Glomerular endothelial cell (primary cell): ENCODE measurements around the gene SLC6A16. TPM values are rescaled to one million over a fixed set of nuclear protein-coding genes. Genes with fewer than 3 reads are reported as not detected.
"Not testable (repeated sequence)": the region's sequence is repeated elsewhere in the genome, so short reads cannot be mapped to it uniquely, and the experiment has no call there.

Experiments
- DNase-seq: peaks from one replicate; pipeline ENCODE4 v3.0.0-alpha.2; 2011; ENCODE audit warnings: low read depth, low spot score; ENCODE audit errors: extremely low read depth
- total RNA-seq: library from RNA; depleted of rRNA; stranded (reverse); fragments of >200 nt; gene quantifications from 2 replicates; pipeline ENCODE4 v1.2.3, GENCODE V29; 2015

The SLC6A16 gene
- total RNA-seq, 1 donor from 2014 or later = 2.3 TPM

- not testable (repeated sequence) for DNase-seq
Observed at GRCh38 chr19:49332691-49333417, 7.9 kb upstream of the SLC6A16 start.

GRCh38 chr19:49331616-49332055 lies 6.6 kb upstream of the SLC6A16 start:
- no peak for DNase-seq

DNA sequence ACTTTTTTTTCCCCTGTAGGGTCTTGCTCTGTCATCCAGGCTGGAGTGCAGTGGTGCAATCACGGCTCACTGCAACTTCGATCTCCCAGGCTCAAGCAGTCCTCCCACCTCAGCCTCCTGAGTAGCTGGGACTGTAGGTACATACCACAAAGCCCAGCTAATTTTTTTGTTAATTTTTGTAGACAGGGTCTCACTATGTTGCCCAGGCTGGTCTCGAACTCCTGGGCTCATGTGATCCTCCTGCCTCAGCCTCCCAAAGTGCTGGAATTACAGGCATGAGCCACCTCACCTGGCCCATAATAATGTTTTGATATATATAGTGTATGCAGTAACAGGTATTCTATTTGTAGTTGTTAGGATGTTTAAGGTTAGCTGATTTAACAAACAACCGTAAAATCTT lies 6.2 kb upstream of the SLC6A16 start:
- DNase-seq = not testable (repeated sequence)

DNA sequence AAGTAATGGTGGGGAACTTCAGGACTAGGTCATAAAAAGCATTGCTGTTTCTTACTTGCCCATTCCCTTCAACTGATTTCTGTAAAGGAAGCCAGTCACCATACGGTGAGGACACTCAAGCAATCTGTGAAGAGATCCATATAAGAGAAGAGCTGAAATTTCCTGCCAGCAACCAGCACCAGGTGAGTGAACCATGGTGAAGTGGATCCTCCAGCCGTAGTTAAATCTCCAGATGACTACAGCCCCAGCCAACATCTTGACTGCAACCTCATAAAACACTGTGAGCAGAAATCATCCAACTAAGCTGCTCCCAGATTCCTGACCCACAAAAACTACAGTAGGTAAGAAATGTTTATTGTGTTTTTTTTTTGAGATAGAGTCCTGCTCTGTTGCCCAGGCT lies 3.8 kb upstream of the SLC6A16 start:
- no peak for DNase-seq

DNA sequence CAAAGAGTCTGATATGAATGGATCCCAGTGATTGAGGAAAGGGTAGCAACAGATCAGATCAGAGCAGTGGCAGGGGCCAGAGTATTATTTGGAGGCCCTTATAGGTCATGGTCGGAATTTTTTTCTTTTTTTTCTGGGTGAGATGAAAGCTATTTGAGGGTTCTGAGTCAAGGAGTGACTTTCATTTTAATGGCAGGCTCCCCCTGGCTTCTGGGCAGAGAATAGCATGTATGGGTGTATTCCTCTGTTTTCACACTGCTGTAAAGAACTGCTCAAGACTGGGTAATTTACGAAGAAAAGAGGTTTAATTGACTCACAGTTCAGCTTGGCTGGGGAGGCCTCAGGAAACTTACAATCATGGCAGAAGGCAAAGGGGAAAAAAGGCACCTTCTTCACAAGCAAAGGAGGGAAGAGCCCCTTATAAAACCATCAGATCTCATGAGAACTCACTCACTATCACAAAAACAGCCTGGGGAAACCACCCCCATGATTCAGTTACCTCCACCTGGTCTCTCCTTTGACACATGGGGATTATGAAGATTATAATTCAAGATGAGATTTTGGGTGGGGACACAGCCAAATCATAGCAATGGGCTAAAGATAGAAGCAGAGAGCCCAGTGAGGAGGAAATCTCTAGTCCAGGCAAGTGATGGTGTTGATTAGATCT lies 3.0 kb upstream of the SLC6A16 start:
- no peak for DNase-seq

GRCh38 chr19:49326165-49326704 lies 1.2 kb upstream of the SLC6A16 start:
- DNase-seq = no peak

- DNase-seq = not testable (repeated sequence)
Observed at GRCh38 chr19:49325756-49326155, 765 bp upstream of the SLC6A16 start.

- no peak for DNase-seq
Observed at GRCh38 chr19:49318296-49318695, 6.7 kb downstream of the SLC6A16 start.

- no peak for DNase-seq
Observed at GRCh38 chr19:49316284-49316683, 8.7 kb downstream of the SLC6A16 start.

DNA sequence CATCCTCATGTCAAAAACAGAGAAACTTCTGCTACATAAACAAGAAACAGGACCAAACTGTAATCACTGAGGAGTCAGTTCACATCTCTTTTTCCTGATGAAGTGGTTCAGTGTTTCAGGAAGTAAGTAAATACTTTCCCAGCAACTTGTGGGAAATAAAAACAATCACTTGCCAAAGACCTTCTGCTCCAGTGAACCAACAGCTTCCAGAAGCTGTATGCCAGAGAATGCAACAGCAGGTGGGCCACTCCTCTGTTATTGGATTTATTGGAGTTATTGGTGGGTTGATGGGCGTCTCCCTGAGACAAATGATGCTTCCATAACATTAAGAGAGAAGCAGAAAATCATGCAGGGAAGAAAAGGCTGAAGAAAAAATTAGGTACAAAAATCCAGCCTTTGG lies 9.9 kb downstream of the SLC6A16 start:
- no peak for DNase-seq

- DNase-seq = no peak
Observed at GRCh38 chr19:49309087-49309486, 15.9 kb downstream of the SLC6A16 start.

DNA sequence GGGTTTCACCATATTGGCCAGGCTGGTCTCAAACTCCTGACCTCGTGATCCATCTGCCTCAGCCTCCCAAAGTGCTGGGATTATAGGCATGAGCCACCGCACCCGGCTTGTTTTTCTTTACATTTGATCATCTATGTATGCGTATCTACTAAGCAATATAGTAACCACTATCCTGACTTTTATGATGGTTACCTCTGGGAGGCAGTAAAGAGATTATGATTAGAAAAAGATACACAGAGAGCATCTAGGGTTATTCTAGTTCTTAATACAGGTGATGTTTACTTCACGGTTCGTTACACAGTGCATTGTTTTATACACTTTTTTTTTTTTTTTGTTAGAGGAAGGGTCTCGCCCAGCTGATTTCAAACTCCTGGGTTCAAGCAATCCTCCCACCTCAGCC lies 18.3 kb downstream of the SLC6A16 start:
- DNase-seq = not testable (repeated sequence)

DNA sequence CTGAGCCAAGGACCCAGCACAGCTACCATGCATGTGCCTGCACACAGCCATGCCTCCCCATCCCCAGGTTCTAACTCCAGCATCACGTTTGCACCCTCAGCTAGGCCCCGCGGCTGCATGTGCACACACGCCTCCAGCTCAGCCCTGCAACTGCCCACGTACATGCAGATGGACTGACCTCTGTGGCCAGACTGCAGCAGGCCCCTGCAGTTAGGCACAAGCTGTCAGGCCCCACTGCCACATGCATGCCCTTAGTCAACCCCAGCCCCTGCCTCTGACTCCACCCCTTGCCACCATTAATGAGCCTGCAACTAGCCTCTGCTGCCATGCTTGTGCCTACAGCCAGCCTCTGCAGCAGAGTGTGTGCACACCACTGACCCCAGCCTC lies 23.1 kb downstream of the SLC6A16 start:
- no peak for DNase-seq

DNA sequence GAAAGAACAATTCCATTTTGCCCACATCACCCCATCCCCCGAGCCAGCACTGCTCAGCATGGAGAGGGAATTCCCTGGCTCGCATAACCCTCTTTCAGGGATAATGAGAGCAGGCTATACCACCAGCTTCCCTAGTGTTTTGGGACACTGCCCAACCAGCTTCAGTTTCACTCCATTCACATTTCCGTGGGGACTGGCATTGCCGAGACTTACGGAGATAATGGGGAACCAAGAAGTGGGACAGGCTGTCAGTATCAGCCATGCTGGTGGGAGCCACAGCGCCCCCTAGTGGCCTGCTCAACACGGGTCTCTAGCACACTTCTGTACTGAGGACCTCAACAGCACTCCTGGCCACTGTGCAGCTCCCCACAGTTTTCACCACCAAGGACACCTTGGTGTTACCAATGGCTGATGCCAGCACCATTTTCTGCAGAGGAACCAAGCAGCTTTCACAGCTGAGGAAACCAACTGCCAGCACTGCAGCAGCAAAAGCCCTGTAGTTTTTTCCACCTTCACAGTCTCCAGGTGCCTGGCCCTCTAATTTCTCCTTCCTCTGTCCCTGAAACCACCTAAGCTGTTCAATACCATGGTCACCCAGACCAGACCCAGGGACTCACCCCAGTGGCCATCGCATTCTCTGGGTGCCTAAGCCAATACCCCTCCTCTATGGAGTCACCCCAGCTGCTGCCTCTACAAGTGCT lies 23.7 kb downstream of the SLC6A16 start:
- DNase-seq = no peak

DNA sequence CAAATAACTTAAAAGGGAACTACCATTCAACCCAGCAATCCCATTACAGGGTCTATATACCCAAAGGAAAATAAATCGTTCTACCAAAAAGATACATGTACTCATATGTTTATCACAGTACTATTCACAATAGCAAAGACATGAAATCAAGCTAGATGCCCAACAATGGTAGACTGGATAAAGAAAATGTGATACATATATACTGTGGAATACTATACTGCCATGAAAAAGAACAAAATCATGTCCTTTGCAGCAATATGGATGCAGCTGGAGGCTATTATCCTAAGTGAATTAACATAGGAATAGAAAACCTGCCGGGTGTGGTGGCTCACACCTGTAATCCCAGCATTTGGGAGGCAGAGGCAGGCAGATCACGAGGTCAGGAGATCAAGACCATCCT lies 26.3 kb downstream of the SLC6A16 start:
- not testable (repeated sequence) for DNase-seq

GRCh38 chr19:49297403-49297802 lies 27.6 kb downstream of the SLC6A16 start:
- no peak for DNase-seq

DNA sequence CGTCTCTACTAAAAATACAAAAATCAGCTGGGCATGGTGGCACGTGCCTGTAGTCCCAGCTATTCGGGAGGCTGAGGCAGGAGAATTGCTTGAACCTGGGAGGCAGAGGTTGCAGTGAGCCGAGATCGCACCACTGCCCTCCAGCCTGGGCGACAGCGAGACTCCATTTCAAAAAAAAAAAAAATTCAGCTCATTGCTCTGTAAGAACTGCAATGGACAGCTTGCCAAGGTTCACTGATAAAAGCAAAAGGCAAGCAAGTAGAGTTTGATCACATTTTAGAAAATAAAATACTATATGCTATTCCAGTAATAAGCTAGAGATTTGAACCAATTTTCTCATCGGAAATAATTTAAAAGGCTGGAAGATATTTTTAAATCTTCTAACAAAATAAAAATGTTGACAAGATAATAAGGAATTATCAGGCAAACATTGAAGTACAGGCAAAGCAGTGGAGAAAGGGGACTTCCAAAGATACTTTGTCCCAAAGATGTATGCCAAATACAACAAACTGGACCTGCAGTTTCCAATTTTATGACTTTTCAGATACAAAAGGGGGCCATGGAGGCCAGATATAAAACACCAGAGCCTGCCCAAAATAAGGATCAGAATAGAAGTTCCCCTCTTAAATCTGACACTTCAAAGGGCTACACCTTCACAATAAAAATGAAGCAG lies 29.6 kb downstream of the SLC6A16 start:
- no peak for DNase-seq

DNA sequence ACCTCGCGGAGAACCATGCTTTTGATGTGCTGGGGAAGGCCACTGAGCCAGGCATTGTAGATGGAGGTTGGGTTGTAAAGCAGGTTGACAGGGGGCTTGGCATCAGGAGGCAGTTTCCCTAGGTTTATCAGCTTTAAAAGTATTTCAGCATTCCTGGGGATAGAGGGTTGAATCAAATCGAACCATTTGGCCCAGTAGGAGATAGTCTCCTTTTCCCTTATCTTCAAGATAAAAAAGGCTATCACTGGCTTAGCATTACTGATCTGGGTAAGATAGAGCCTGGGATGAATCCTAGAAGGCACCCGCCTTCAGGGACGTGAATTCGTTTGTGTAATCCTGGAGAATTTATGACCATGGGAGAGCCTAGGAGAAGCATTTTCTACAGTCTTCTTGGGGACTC lies 30.6 kb downstream of the SLC6A16 start:
- DNase-seq = no peak

GRCh38 chr19:49290517-49290916 lies 34.5 kb downstream of the SLC6A16 start:
- no peak for DNase-seq

DNA sequence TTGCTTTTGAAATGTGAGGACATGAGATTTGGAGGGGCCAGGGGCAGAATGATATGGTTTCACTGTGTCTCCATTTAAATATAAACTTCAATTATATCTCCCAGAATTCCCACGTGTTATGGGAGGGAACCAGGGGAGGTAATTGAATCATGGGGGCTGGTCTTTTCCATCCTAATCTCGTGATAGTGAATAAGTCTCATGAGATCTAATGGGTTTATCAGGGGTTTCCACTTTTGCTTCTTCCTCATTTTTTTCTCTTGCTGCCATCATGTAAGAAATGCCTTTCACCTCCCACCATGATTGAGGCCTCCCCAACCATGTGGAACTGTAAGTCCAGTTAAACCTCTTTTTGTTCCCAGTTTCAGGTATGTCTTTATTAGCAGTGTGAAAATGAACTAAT lies 35.7 kb downstream of the SLC6A16 start:
- not testable (repeated sequence) for DNase-seq

GRCh38 chr19:49288205-49288604 lies 36.8 kb downstream of the SLC6A16 start:
- not testable (repeated sequence) for DNase-seq
